Body of pancreas (tissue), 4 donors: ENCODE results near the gene MAL. TPM values are rescaled to one million over a fixed set of nuclear protein-coding genes. Genes with fewer than 3 reads are reported as not detected.

Experiments used
- ATAC-seq: fragments of 150-250 bp; one replicate; pipeline ENCODE4 v1.9.1; 2016
- DNase-seq, 4 donors: peaks; one replicate each; pipeline ENCODE4 v3.0.0-alpha.2; 2019
- H3K27ac ChIP-seq, 4 donors: fragments of 200-600 bp; sonication (generic); 1 replicate in 3 of 4; 2 replicates in 1 of 4; pipeline versions ENCODE4 v1.5.1 to v1.6.1; 2016 to 2019; ENCODE audit warnings: mild to moderate bottlenecking in 1 of 4, mixed read lengths in 1 of 4, moderate library complexity in 1 of 4
- H3K27me3 ChIP-seq, 2 donors: fragments of 200-600 bp; sonication (generic); one replicate each; pipeline ENCODE4 v1.6.0; 2016; ENCODE audit warnings: mild to moderate bottlenecking in 1 of 2
- H3K36me3 ChIP-seq, 2 donors: fragments of 200-600 bp; sonication (generic); replicated peaks in 1 of 2; 2 replicates each; pipeline ENCODE4 v1.5.1; 2016; ENCODE audit warnings: low read depth in 2 of 2; ENCODE audit not compliant: insufficient read depth in 1 of 2
- H3K4me1 ChIP-seq: fragments of 200-600 bp; sonication (generic); one replicate; pipeline ENCODE4 v1.6.0; 2016
- H3K4me3 ChIP-seq, 2 donors: fragments of 200-600 bp; sonication (generic); 1 replicate in 1 of 2; 2 replicates in 1 of 2; pipeline ENCODE4 v1.5.1; 2016 to 2019
- H3K9me3 ChIP-seq, 3 donors: fragments of 200-600 bp; sonication (generic); 1 replicate in 2 of 3; 2 replicates in 1 of 3; pipeline ENCODE4 v1.5.1; 2016
- CTCF ChIP-seq, 7 experiments: fragments of 450-650 bp in 4 of 7; fragments of 200-600 bp in 3 of 7; sonication (generic) in 3 of 7; IDR thresholded peaks; one replicate each; pipeline ENCODE4 v1.5.1; 2016 to 2019; ENCODE audit warnings: antibody characterized with exemption in 7 of 7
- POLR2A ChIP-seq, 3 donors: fragments of 450-650 bp; IDR thresholded peaks; one replicate each; pipeline ENCODE4 v1.6.1; 2016; ENCODE audit warnings: antibody characterized with exemption in 3 of 3, mild to moderate bottlenecking in 2 of 3
- WGBS, 2 donors: methylation state at CpG; one replicate each; pipeline ENCODE4 v1.1.5; 2017; 5-methylcytosine and 5-hydroxymethylcytosine counted together
- intact Hi-C: fragments of 100-400 bp; cut with DNase I; formaldehyde crosslinking; loops from one replicate; pipeline ENCODE4 v1.15.1; 2023
- total RNA-seq, 2 donors: library from RNA; depleted of rRNA; stranded (reverse); fragments of >200 nt; gene quantifications; one replicate each; pipeline ENCODE4 v1.1.0, GENCODE V29; 2016

The MAL gene
- total RNA-seq, 2 donors from 2014 or later, result not detected

- intact Hi-C loops, result loop anchor here (10.0 kb wide), 1 partner anchor 97 kb away; no protein-coding TSS in a partner anchor
- 78 to 82% methylated on average over 8 to 12 of the region's 12 CpGs for WGBS, 2 donors
- no peaks in the 10 kb centered on the region for H3K27me3 ChIP-seq
- TF ChIP-seq CTCF (IDR thresholded peaks at IDR 0.05) (no peak), POLR2A (IDR thresholded peaks at IDR 0.05) (no peak)
- H3K36me3 ChIP-seq, result no peaks in the 10 kb centered on the region
- no peak overlapping the region for H3K27ac ChIP-seq
- no peak overlapping the region for H3K4me3 ChIP-seq
- H3K9me3 ChIP-seq, result no peaks in the 10 kb centered on the region
- no peak for DNase-seq
- no peak for ATAC-seq
- no peaks in the 10 kb centered on the region for H3K4me1 ChIP-seq
Measured at GRCh38 chr2:95017836-95018235, 7.7 kb upstream of the MAL start.

GRCh38 chr2:95018301-95018700 is 7.2 kb upstream of the MAL start:
- TF ChIP-seq POLR2A (IDR thresholded peaks at IDR 0.05) (no peak), CTCF (IDR thresholded peaks at IDR 0.05) (no peak)
- no peak overlapping the region for H3K27ac ChIP-seq
- no peaks in the 10 kb centered on the region for H3K4me1 ChIP-seq
- ATAC-seq, result no peak
- H3K9me3 ChIP-seq, result no peaks in the 10 kb centered on the region
- H3K36me3 ChIP-seq, result no peaks in the 10 kb centered on the region
- no peak for DNase-seq
- 67 to 70% methylated on average over 10 of the region's 10 CpGs for WGBS, 2 donors
- intact Hi-C loops, result loop anchor here (10.0 kb wide), 1 partner anchor 96 kb away; no protein-coding TSS in a partner anchor
- no peak overlapping the region for H3K4me3 ChIP-seq
- H3K27me3 ChIP-seq, result no peaks in the 10 kb centered on the region

- DNase-seq (no peak), ATAC-seq (no peak)
- intact Hi-C loops, result loop anchor here (10.0 kb wide), 1 partner anchor 96 kb away; no protein-coding TSS in a partner anchor
- Histone ChIP-seq H3K27me3 (no peaks in the 10 kb centered on the region), H3K4me1 (no peaks in the 10 kb centered on the region), H3K4me3 (no peak overlapping the region), H3K36me3 (no peaks in the 10 kb centered on the region), H3K9me3 (no peaks in the 10 kb centered on the region), H3K27ac (no peak overlapping the region)
- WGBS, 2 donors, result 73 to 76% methylated on average over 12 of the region's 12 CpGs
- TF ChIP-seq CTCF (IDR thresholded peaks at IDR 0.05) (no peak), POLR2A (IDR thresholded peaks at IDR 0.05) (no peak)
Measured at GRCh38 chr2:95018861-95019550, 6.5 kb upstream of the MAL start.

- TF ChIP-seq POLR2A (IDR thresholded peaks at IDR 0.05) (no peak), CTCF (IDR thresholded peaks at IDR 0.05) (no peak)
- no peaks in the 10 kb centered on the region for H3K4me1 ChIP-seq
- WGBS, 2 donors, result 50 to 62% methylated on average over 4 of the region's 4 CpGs
- H3K27ac ChIP-seq, result no peak overlapping the region
- no peaks in the 10 kb centered on the region for H3K36me3 ChIP-seq
- DNase-seq, result no peak
- H3K9me3 ChIP-seq, result no peaks in the 10 kb centered on the region
- intact Hi-C loops, result loop anchor here (10.0 kb wide), 1 partner anchor 95 kb away; no protein-coding TSS in a partner anchor
- no peak overlapping the region for H3K4me3 ChIP-seq
- no peak for ATAC-seq
- no peaks in the 10 kb centered on the region for H3K27me3 ChIP-seq
Measured at GRCh38 chr2:95019572-95019971, 5.9 kb upstream of the MAL start.
